Activated B cell treated with CpG ODN at 0.5 μM for 24 hours (primary cell): ENCODE results near the gene OSBPL8. TPM values are rescaled to one million over a fixed set of nuclear protein-coding genes. Genes with fewer than 3 reads are reported as not detected.

Source experiments
- ATAC-seq: fragments of 200-7000 bp; cut with Tn5 transposase; one replicate; pipeline ENCODE4 v1.10.0; 2021; ENCODE audit warnings: low read depth, mild to moderate bottlenecking, moderate library complexity
- CTCF ChIA-PET: fragments of 350-600 bp; sonication (Branson Sonifier 250); formaldehyde crosslinking; loops from one replicate; lab custom pipeline; 2021; ENCODE audit warnings: antibody characterized with exemption; lab: Charles Lee
- POLR2A ChIA-PET: fragments of 350-600 bp; sonication (Branson Sonifier 250); formaldehyde crosslinking; loops from one replicate; lab custom pipeline; 2021; ENCODE audit warnings: antibody characterized with exemption; lab: Charles Lee
- DNase-seq: peaks from one replicate; pipeline ENCODE4 v3.0.0; 2022
- H3K27ac Mint-ChIP-seq: one replicate; pipeline ENCODE4 v1.8.0; 2020; ENCODE audit warnings: mixed read lengths
- H3K27me3 Mint-ChIP-seq: one replicate; pipeline ENCODE4 v1.8.0; 2021; ENCODE audit warnings: mixed read lengths
- H3K36me3 Mint-ChIP-seq: one replicate; pipeline ENCODE4 v1.8.0; 2021; ENCODE audit warnings: low read depth, mixed read lengths
- H3K4me1 Mint-ChIP-seq: one replicate; pipeline ENCODE4 v1.8.0; 2021; ENCODE audit warnings: mixed read lengths
- H3K4me3 Mint-ChIP-seq: one replicate; pipeline ENCODE4 v1.8.0; 2020; ENCODE audit warnings: mild to moderate bottlenecking, mixed read lengths
- H3K9me3 Mint-ChIP-seq: one replicate; pipeline ENCODE4 v1.8.0; 2020; ENCODE audit warnings: mixed read lengths
- intact Hi-C: fragments of 100-400 bp; cut with micrococcal nuclease; formaldehyde crosslinking; loops from one replicate; pipeline ENCODE4 v1.15.1; 2024
- total RNA-seq: library from RNA; stranded (reverse); gene quantifications from 2 replicates; pipeline ENCODE4 v1.2.3, GENCODE V29; 2022
- TF ChIP-seq, protein P1 (sequence below): fragments of 200-600 bp; IDR thresholded peaks from one replicate; pipeline ENCODE4 v1.8.0; 2022; ENCODE audit warnings: antibody characterized with exemption, mild to moderate bottlenecking

Gene OSBPL8
- total RNA-seq, 1 donor from 2014 or later = 79.6 TPM

DNA sequence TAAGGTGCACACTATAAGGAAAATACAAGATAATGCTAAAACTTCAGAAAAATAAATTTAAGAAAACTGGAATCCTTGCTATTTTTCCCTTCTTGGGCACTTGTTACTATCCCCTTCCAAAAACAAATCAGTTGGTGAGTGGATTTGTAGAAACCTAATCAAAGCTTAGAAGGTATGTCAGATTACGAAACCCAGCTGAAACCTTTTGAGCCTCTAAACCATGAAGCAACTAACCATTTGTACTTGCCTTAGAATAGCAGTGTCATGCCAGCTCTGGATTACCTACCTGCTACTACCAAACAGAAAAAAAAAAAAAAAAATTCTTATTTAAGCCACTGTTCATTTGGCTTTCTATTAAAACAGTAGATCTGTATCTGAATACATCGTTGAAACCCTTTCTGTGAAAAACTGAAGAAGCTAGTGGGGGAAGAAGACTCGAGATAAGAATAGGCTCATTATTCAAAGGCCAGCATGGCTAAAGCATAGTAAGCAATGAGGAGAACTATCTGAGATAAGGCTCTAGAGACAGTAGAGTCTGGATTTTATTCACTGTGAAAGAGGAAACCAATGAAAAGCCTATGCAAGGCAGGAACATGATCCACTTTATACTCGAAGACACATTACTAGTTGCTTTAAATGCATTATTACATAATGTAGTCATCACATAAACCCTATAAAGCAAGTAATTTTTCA is 30.2 kb downstream of the OSBPL8 start:
- Mint-ChIP-seq H3K36me3 (peaks cover 46% of the 10 kb centered on the region), H3K9me3 (peaks cover 5% of the 10 kb centered on the region), H3K4me1 (peaks cover 35% of the 10 kb centered on the region), H3K27ac (no peak overlapping the region), H3K4me3 (no peak overlapping the region), H3K27me3 (no peaks in the 10 kb centered on the region)
- CTCF ChIA-PET = interaction anchor here (0.6 to 0.9 kb wide), 2 partner anchors 28 to 73 kb away, joined by 3 to 4 read pairs; no protein-coding TSS in a partner anchor
- intact Hi-C loops = loop anchor here (2.0 kb wide), 1 partner anchor 15 kb away; no protein-coding TSS in a partner anchor
- POLR2A ChIA-PET = no interaction called here
- TF ChIP-seq, protein P1, sequence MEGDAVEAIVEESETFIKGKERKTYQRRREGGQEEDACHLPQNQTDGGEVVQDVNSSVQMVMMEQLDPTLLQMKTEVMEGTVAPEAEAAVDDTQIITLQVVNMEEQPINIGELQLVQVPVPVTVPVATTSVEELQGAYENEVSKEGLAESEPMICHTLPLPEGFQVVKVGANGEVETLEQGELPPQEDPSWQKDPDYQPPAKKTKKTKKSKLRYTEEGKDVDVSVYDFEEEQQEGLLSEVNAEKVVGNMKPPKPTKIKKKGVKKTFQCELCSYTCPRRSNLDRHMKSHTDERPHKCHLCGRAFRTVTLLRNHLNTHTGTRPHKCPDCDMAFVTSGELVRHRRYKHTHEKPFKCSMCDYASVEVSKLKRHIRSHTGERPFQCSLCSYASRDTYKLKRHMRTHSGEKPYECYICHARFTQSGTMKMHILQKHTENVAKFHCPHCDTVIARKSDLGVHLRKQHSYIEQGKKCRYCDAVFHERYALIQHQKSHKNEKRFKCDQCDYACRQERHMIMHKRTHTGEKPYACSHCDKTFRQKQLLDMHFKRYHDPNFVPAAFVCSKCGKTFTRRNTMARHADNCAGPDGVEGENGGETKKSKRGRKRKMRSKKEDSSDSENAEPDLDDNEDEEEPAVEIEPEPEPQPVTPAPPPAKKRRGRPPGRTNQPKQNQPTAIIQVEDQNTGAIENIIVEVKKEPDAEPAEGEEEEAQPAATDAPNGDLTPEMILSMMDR = no peak
- DNase-seq (no peak), ATAC-seq (no peak)

DNA sequence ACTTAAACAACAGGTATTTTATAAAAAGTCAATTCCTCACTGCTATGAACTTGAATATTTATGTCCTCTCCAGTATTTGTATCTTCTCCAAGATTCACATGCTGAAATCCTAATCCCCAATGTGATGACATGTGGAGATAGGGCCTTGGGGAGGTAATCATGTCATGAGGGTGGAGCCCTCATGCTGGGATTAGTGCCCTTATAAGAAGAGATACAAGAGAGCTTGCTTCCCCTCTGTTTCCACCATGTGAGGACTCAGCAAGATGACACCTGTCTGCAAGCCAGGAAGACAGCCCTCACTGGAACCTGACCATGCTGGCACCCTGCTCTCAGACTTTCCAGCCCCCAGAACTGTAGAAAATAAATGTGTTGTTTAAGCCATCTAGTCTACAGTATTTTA is 36.2 kb downstream of the OSBPL8 start:
- no peak for DNase-seq
- Mint-ChIP-seq H3K27ac (no peak overlapping the region), H3K4me1 (peaks cover 32% of the 10 kb centered on the region), H3K4me3 (no peak overlapping the region), H3K9me3 (peaks cover 13% of the 10 kb centered on the region), H3K36me3 (peaks cover 50% of the 10 kb centered on the region), H3K27me3 (no peaks in the 10 kb centered on the region)
- POLR2A ChIA-PET = no interaction called here
- intact Hi-C loops = no loop called here
- ATAC-seq = no peak
- TF ChIP-seq, protein P1 = no peak
- CTCF ChIA-PET = no interaction called here

DNA sequence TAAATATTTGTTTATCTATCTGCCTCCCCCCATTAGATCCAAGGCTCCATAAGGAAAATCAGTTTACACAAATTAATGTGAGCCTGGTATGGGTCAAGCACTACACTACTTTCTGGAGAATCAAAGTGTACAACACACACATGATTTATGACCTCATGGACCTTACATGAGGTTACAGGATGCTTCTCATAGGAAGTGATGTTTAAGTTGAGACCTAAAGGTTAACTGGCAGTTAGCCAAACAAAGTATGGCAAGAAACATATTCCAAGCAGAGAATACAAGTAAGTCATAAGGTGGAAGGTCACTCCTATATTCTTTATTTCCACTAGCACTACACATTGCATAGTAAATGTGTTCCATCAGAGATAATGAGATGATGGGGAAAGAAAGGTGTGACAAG is 39.2 kb downstream of the OSBPL8 start:
- TF ChIP-seq, protein P1 = no peak
- Mint-ChIP-seq H3K27ac (no peak overlapping the region), H3K4me3 (no peak overlapping the region), H3K27me3 (no peaks in the 10 kb centered on the region), H3K9me3 (peaks cover 21% of the 10 kb centered on the region), H3K4me1 (peaks cover 42% of the 10 kb centered on the region), H3K36me3 (peaks cover 57% of the 10 kb centered on the region)
- DNase-seq (no peak), ATAC-seq (no peak)
- CTCF ChIA-PET = no interaction called here
- intact Hi-C loops = loop anchor here (2.0 kb wide), 1 partner anchor 14 kb away; no protein-coding TSS in a partner anchor
- POLR2A ChIA-PET = no interaction called here

DNA sequence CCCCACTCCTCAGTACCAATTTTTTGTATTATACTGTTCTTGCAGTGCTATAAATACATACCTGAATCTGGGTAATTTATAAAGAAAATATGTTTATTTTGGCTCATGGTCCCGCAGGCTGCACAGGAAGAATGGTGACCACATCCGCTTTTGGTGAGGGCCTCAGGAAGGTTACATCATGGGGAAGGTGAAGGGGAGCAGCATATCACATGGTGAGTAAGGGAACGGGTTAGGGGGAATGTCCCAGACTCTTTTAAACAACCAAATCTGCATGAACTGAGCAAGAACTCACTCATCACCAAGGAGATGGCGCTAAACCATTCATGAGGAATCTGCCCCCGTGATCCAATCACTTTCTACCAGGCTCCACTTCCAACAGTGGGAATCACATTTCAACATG is 40.0 kb downstream of the OSBPL8 start:
- DNase-seq (no peak), ATAC-seq (no peak)
- H3K27ac Mint-ChIP-seq = peak overlapping the region; percentile 32
- H3K27me3 Mint-ChIP-seq = no peaks in the 10 kb centered on the region
- H3K9me3 Mint-ChIP-seq = peaks cover 24% of the 10 kb centered on the region
- peaks cover 60% of the 10 kb centered on the region for H3K36me3 Mint-ChIP-seq
- CTCF ChIA-PET = no interaction called here
- H3K4me1 Mint-ChIP-seq = peaks cover 49% of the 10 kb centered on the region
- TF ChIP-seq, protein P1 = no peak
- intact Hi-C loops = no loop called here
- POLR2A ChIA-PET = no interaction called here
- no peak overlapping the region for H3K4me3 Mint-ChIP-seq

DNA sequence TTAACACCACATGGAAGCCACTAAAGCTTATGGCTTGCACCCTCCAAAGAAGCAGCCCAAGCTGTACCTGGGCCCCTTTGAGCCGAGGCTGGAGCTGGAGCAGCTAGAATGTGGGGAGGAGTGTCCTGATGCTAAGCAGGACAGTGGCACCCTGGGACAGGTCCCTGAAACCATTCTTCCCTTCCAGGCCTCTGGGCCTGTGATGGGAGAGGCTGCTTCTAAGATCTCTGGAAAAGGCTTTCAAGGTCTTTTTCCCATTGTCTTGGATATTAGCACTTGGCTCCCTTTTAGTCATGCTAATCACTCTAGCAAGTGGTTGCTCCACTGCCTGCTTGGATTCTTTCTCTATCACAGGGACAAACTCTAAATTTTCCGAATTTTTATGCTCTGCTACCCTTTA is 40.9 kb downstream of the OSBPL8 start:
- TF ChIP-seq, protein P1 = no peak

More for the DNA sequence above, 40.9 kb downstream of the OSBPL8 start:
- H3K4me3 Mint-ChIP-seq = no peak overlapping the region
- DNase-seq (no peak), ATAC-seq (no peak)
- ChIA-PET POLR2A (no interaction called here), CTCF (no interaction called here)
- intact Hi-C loops = no loop called here
- peaks cover 62% of the 10 kb centered on the region for H3K36me3 Mint-ChIP-seq
- H3K27ac Mint-ChIP-seq = no peak overlapping the region
- H3K4me1 Mint-ChIP-seq = peaks cover 53% of the 10 kb centered on the region
- no peaks in the 10 kb centered on the region for H3K27me3 Mint-ChIP-seq
- peaks cover 28% of the 10 kb centered on the region for H3K9me3 Mint-ChIP-seq
